HepG2 (cell line): ENCODE results near the gene CEP76. TPM values are rescaled to one million over a fixed set of nuclear protein-coding genes. Genes with fewer than 3 reads are reported as not detected.

Experiments
- ATAC-seq: fragments of 200-7000 bp; cut with Tn5 transposase; 3 replicates; pipeline ENCODE4 v1.9.1; 2020; ENCODE audit warnings: mild to moderate bottlenecking, moderate library complexity
- BruUV-seq: library from RNA; stranded (reverse); fragments of 400-500 nt; replicated peaks from 2 replicates; lab custom pipeline; 2021; lab: Mats Ljungman, UMichigan
- CTCF ChIA-PET: fragments of 300-600 bp; formaldehyde crosslinking; extraction: SDS; loops from one replicate; lab custom pipeline; 2021; ENCODE audit warnings: low total read pairs, inconsistent platforms, low intra/inter-chr PET ratio; lab: Yijun Ruan, JAX
- POLR2A ChIA-PET: fragments of 350-600 bp; sonication (Branson Sonifier 250); formaldehyde crosslinking; loops from one replicate; lab custom pipeline; 2020; ENCODE audit warnings: antibody characterized with exemption, inconsistent platforms; lab: Yijun Ruan, JAX
- DNase-seq: peaks from one replicate; pipeline ENCODE4 v3.0.0-alpha.2; 2015; ENCODE audit warnings: low spot score
- FAIRE-seq: peaks from 3 replicates; lab custom pipeline; 2011; peaks lifted over from hg19 to GRCh38; lab: Jason Lieb, UNC
- H2AFZ ChIP-seq: one replicate; pipeline ENCODE4 v1.6.1; 2011; ENCODE audit warnings: low read length, inconsistent platforms
- H3K27ac ChIP-seq: fragments of 300-600 bp; 3 replicates; pipeline ENCODE4 v1.8.0; 2011; ENCODE audit warnings: mixed run types, mild to moderate bottlenecking, mixed read lengths, low read length, inconsistent platforms; ENCODE audit not compliant: insufficient read depth; ENCODE audit errors: extremely low read length
- H3K27me3 ChIP-seq, 2 experiments: fragments of 200-600 bp in 1 of 2; 2 replicates in 1 of 2; 3 replicates in 1 of 2; pipeline versions ENCODE4 v1.6.0 to v1.8.0; 2011; ENCODE audit warnings: low read length in 2 of 2, mild to moderate bottlenecking in 2 of 2, moderate library complexity in 2 of 2, inconsistent platforms in 1 of 2; ENCODE audit not compliant: insufficient read depth in 2 of 2, control insufficient read depth in 1 of 2
- H3K36me3 ChIP-seq, 2 experiments: fragments of 200-600 bp in 1 of 2; replicated peaks in 1 of 2; 2 replicates in 1 of 2; 3 replicates in 1 of 2; pipeline versions ENCODE4 v1.5.1 to v1.8.0; 2011; ENCODE audit warnings: low read length in 2 of 2, inconsistent platforms in 1 of 2; ENCODE audit not compliant: insufficient read depth in 2 of 2, control insufficient read depth in 1 of 2
- H3K4me1 ChIP-seq: 2 replicates; pipeline ENCODE4 v1.5.1; 2012; ENCODE audit warnings: low read length, inconsistent platforms; ENCODE audit not compliant: insufficient read depth
- H3K4me2 ChIP-seq: 2 replicates; pipeline ENCODE4 v1.6.0; 2011; ENCODE audit warnings: low read depth, low read length, inconsistent platforms
- H3K4me3 ChIP-seq, 3 experiments: fragments of 200-600 bp in 1 of 3; sonication (generic), shearing (Covaris generic) in 1 of 3; replicated peaks in 1 of 3; 2 replicates each; pipeline ENCODE4 v1.5.1; 2011 to 2016; ENCODE audit warnings: low read length in 3 of 3, inconsistent platforms in 2 of 3, low read depth in 2 of 3, mild to moderate bottlenecking in 2 of 3, control low read depth in 1 of 3, mixed read lengths in 1 of 3; ENCODE audit not compliant: insufficient read depth in 1 of 3
- H3K79me2 ChIP-seq: one replicate; pipeline ENCODE4 v1.6.1; 2011; ENCODE audit warnings: low read length, inconsistent platforms; ENCODE audit not compliant: insufficient read depth
- H3K9ac ChIP-seq: 2 replicates; pipeline ENCODE4 v1.6.0; 2011; ENCODE audit warnings: mild to moderate bottlenecking, low read depth, low read length, inconsistent platforms; ENCODE audit not compliant: insufficient read depth
- H3K9me3 ChIP-seq: 2 replicates; pipeline ENCODE4 v1.5.1; 2012; ENCODE audit warnings: mild to moderate bottlenecking, low read length
- H4K20me1 ChIP-seq: 2 replicates; pipeline ENCODE4 v1.6.0; 2011; ENCODE audit warnings: inconsistent platforms, mild to moderate bottlenecking, low read length, moderate library complexity; ENCODE audit not compliant: insufficient read depth
- ATF5 ChIP-seq: sonication (generic); formaldehyde crosslinking; IDR thresholded peaks from 2 replicates; pipeline ENCODE4 v1.4.0; 2020; ENCODE audit warnings: mild to moderate bottlenecking, low read depth, missing genetic modification reagents
- GTF3A ChIP-seq: sonication (generic); formaldehyde crosslinking; conservative IDR thresholded peaks from 2 replicates; pipeline ENCODE4 v1.4.0; 2020; ENCODE audit warnings: mild to moderate bottlenecking, missing genetic modification reagents
- MED13 ChIP-seq: sonication (generic); formaldehyde crosslinking; IDR thresholded peaks from 2 replicates; pipeline ENCODE4 v1.5.0; 2020; ENCODE audit warnings: missing genetic modification reagents
- RARA ChIP-seq: IDR thresholded peaks from 2 replicates; pipeline ENCODE4 v1.6.1; 2016; ENCODE audit warnings: missing genetic modification reagents, missing compliant biosample characterization
- RBAK ChIP-seq: sonication (generic); formaldehyde crosslinking; IDR thresholded peaks from 2 replicates; pipeline ENCODE4 v1.5.1; 2020; ENCODE audit warnings: mild to moderate bottlenecking, missing genetic modification reagents
- RCOR2 ChIP-seq: IDR thresholded peaks from 2 replicates; pipeline ENCODE4 v1.6.1; 2016; ENCODE audit warnings: missing biosample characterization, missing genetic modification reagents
- SP4 ChIP-seq: sonication (generic); formaldehyde crosslinking; IDR thresholded peaks from 2 replicates; pipeline ENCODE4 v1.8.1; 2023; ENCODE audit warnings: mild to moderate bottlenecking, missing genetic modification reagents
- ZFP62 ChIP-seq: sonication (generic); formaldehyde crosslinking; IDR thresholded peaks from 2 replicates; pipeline ENCODE4 v1.4.0; 2020; ENCODE audit warnings: missing genetic modification reagents
- ZFP82 ChIP-seq: sonication (generic); formaldehyde crosslinking; IDR thresholded peaks from 2 replicates; pipeline ENCODE4 v1.5.1; 2020; ENCODE audit warnings: mild to moderate bottlenecking, missing genetic modification reagents, borderline replicate concordance
- ZNF121 ChIP-seq: sonication (generic); formaldehyde crosslinking; IDR thresholded peaks from 2 replicates; pipeline ENCODE4 v1.5.0; 2020; ENCODE audit warnings: mild to moderate bottlenecking, missing genetic modification reagents
- ZSCAN25 ChIP-seq: sonication (generic); formaldehyde crosslinking; IDR thresholded peaks from 2 replicates; pipeline ENCODE4 v1.8.0; 2022; ENCODE audit warnings: mild to moderate bottlenecking, missing genetic modification reagents
- WGBS: methylation state at CpG from one replicate; pipeline ENCODE4 v1.1.6; 2017; ENCODE audit warnings: low lambda C conversion rate; 5-methylcytosine and 5-hydroxymethylcytosine counted together
- in situ Hi-C: cut with HindIII; loops from 2 replicates; pipeline ENCODE4 v1.10.0; 2017; ENCODE audit warnings: low pct_unique_long_range_greater_than_20kb; ENCODE audit not compliant: extremely low pct_ligation_motif_present
- intact Hi-C: fragments of 100-400 bp; cut with micrococcal nuclease; formaldehyde crosslinking; loops from one replicate; pipeline ENCODE4 v1.10.0; 2022; ENCODE audit not compliant: unreplicated experiment
- polyA plus RNA-seq, 8 experiments: library from polyadenylated mRNA; depleted of rRNA in 3 of 8; stranded (reverse) in 7 of 8; unstranded in 1 of 8; fragments of >200 nt; fragmentation: Illumina TruSeq in 4 of 8; extraction: Trizol in 4 of 8; gene quantifications; 2 replicates each; pipeline versions ENCODE4 v1.2.1 to v1.2.3, GENCODE V29; 2011 to 2016; ENCODE audit warnings: low read depth in 4 of 8, missing spikeins in 1 of 8, mixed read lengths in 1 of 8; ENCODE audit not compliant: insufficient read depth in 1 of 8
- total RNA-seq, 5 experiments: library from RNA; depleted of rRNA; stranded (reverse); fragments of >200 nt; fragmentation: Illumina TruSeq; extraction: Trizol; gene quantifications; 2 replicates each; pipeline ENCODE4 v1.2.3, GENCODE V29; 2016; ENCODE audit warnings: low read depth in 1 of 5

CEP76 gene
- total and polyA plus RNA-seq, 2 of the 13 experiments (the other 11 are each of a cell fraction or from before 2014, with no cell fraction given): 13.9 to 15.1 TPM

- Histone ChIP-seq H3K36me3 (no peaks in the 10 kb centered on the region), H3K27me3 (no peaks in the 10 kb centered on the region), H3K4me1 (peaks cover 26% of the 10 kb centered on the region), H3K27ac (no peak overlapping the region), H3K4me3 (no peak overlapping the region), H2AFZ (no peak overlapping the region), H3K9ac (no peak overlapping the region), H3K9me3 (no peaks in the 10 kb centered on the region), H3K4me2 (no peak overlapping the region), H4K20me1 (no peaks in the 10 kb centered on the region), H3K79me2 (no peaks in the 10 kb centered on the region)
- in situ Hi-C loops: no loop called here
- no peak for TF ChIP-seq RBAK (CRISPR knock-in tag)
- no peak for TF ChIP-seq MED13 (CRISPR knock-in tag)
- no peak for TF ChIP-seq GTF3A (CRISPR knock-in tag)
- TF ChIP-seq ZFP62: no peak
- no peak for TF ChIP-seq ZSCAN25
- no peak for TF ChIP-seq RCOR2 (CRISPR knock-in tag)
- TF ChIP-seq SP4 (CRISPR knock-in tag): no peak
- TF ChIP-seq ZFP82 (CRISPR knock-in tag): no peak
- TF ChIP-seq RARA: no peak
- no TSS peak for BruUV-seq
- POLR2A ChIA-PET: interaction anchor here (1.0 kb wide), 1 partner anchor 18 kb away, joined by 3 read pairs; no protein-coding TSS in a partner anchor
- intact Hi-C loops: no loop called here
- FAIRE-seq (no peak), DNase-seq (no peak), ATAC-seq (no peak)
- CTCF ChIA-PET: no interaction called here
- 90% methylated on average over 5 of the region's 5 CpGs for WGBS
Observed at GRCh38 chr18:12748671-12749070, 46.1 kb upstream of the CEP76 start.

- Histone ChIP-seq H2AFZ (no peak overlapping the region), H3K9me3 (no peaks in the 10 kb centered on the region), H3K27me3 (no peaks in the 10 kb centered on the region), H3K27ac (no peak overlapping the region), H3K4me3 (no peak overlapping the region), H3K36me3 (no peaks in the 10 kb centered on the region), H4K20me1 (no peaks in the 10 kb centered on the region), H3K4me2 (no peak overlapping the region), H3K79me2 (no peaks in the 10 kb centered on the region), H3K9ac (no peak overlapping the region), H3K4me1 (peaks cover 26% of the 10 kb centered on the region)
- FAIRE-seq: no peak
- intact Hi-C loops (no loop called here), in situ Hi-C loops (no loop called here)
- ATAC-seq: no peak
- no TSS peak for BruUV-seq
- DNase-seq: no peak
- TF ChIP-seq ATF5 (no peak), ZNF121 (CRISPR knock-in tag) (peak; percentile 75)
- ChIA-PET POLR2A (no interaction called here), CTCF (no interaction called here)
- 80% methylated on average over 8 of the region's 8 CpGs for WGBS
Observed at GRCh38 chr18:12747530-12748315, 45.2 kb upstream of the CEP76 start.
